Epithelial cell of esophagus (primary cell): ENCODE results near the gene LILRA6.

Experiments
- DNase-seq: peaks from one replicate; pipeline ENCODE4 v3.0.0; 2010; ENCODE audit warnings: low read depth
- H3K4me3 ChIP-seq: 2 replicates; pipeline ENCODE4 v1.5.1; 2011; ENCODE audit warnings: mild to moderate bottlenecking, low read length, control low read depth
- CTCF ChIP-seq: IDR thresholded peaks from 2 replicates; pipeline ENCODE4 v1.5.1; 2011; ENCODE audit warnings: low read depth, mild to moderate bottlenecking, low read length, control low read depth, inconsistent platforms; ENCODE audit not compliant: insufficient read depth; ENCODE audit errors: missing control alignments

The LILRA6 gene

GRCh38 chr19:54268936-54269335 lies 26.3 kb upstream of the LILRA6 start:
- no peak for DNase-seq
- TF ChIP-seq CTCF = no peak
- H3K4me3 ChIP-seq = no peak overlapping the region

- TF ChIP-seq CTCF = peak; percentile 57
- H3K4me3 ChIP-seq = no peak overlapping the region
- peak; percentile 66 for DNase-seq
Observed at GRCh38 chr19:54266133-54266532, 23.5 kb upstream of the LILRA6 start.

- no peak for TF ChIP-seq CTCF
- DNase-seq = no peak
- no peak overlapping the region for H3K4me3 ChIP-seq
Observed at GRCh38 chr19:54262470-54262869, 19.9 kb upstream of the LILRA6 start.

- no peak for DNase-seq
- no peak overlapping the region for H3K4me3 ChIP-seq
- TF ChIP-seq CTCF = no peak
Observed at GRCh38 chr19:54262066-54262465, 19.5 kb upstream of the LILRA6 start.

GRCh38 chr19:54257116-54257480 lies 14.5 kb upstream of the LILRA6 start, which contains the start of gene LILRB5:
Gene LILRB5 (minus strand): TSS chr19:54257273. CDS start chr19:54257193, 80 bp downstream.
- no peak for TF ChIP-seq CTCF
- DNase-seq = no peak
- no peak within 1 kb of the TSS for H3K4me3 ChIP-seq

GRCh38 chr19:54256250-54257115 lies 13.9 kb upstream of the LILRA6 start:
- DNase-seq = no peak
- no peak overlapping the region for H3K4me3 ChIP-seq
- TF ChIP-seq CTCF = no peak

GRCh38 chr19:54255105-54255775 lies 12.7 kb upstream of the LILRA6 start:
- TF ChIP-seq CTCF = no peak
- H3K4me3 ChIP-seq = no peak overlapping the region
- no peak for DNase-seq
